HG03108 (cell line): ENCODE data around the gene ZNRF3.
"Not testable (repeated sequence)": the region's sequence is repeated elsewhere in the genome, so short reads cannot be mapped to it uniquely, and the experiment has no call there.

ENCODE experiments used
- ATAC-seq: cut with Tn5 transposase; IDR thresholded peaks from one replicate; pipeline ENCODE4 v1.9.1; 2021; ENCODE audit warnings: moderate library complexity; ENCODE audit not compliant: unreplicated experiment

Gene ZNRF3

DNA sequence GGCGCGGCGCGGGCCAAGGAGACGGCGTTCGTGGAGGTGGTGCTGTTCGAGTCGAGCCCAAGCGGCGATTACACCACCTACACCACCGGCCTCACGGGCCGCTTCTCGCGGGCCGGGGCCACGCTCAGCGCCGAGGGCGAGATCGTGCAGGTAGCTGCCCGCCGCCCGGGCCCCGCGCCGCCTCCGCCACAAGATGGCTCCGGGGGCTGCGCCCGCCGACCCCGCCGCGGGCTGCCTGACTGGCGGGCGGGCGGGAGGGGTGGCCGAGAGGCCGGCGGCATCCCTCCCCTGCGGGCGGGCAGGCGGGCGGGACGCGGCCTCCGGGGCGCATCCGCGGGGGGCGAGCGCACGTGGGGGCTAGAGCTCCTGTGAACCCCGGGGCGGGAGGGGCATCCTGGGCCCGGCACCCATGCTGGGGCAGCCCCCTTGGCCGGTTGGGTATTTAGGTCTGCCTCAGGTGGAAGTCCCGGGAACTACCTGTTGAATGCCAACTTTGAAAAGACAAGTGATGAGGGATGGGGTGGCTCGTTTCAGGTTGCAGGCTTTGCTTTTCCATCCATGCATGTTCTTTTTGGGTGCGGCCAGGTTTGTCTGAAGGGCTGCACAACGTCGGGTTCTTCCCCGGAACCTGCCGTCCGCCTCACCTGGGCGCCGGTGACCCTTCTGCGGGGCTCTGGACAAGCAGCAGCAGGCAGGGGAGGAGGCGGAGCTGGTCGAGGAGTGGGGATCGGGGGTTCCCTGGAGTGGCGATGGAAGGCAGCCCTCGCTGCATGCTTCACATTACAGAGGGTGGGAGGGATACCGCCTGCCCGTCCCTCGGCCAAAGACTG is 760 bp downstream of the ZNRF3 start:
- no peak for ATAC-seq

GRCh38 chr22:28884747-28885350 is 1.5 kb downstream of the ZNRF3 start:
- ATAC-seq, result no peak

GRCh38 chr22:28885939-28886338 is 2.6 kb downstream of the ZNRF3 start:
- ATAC-seq, result no peak

DNA sequence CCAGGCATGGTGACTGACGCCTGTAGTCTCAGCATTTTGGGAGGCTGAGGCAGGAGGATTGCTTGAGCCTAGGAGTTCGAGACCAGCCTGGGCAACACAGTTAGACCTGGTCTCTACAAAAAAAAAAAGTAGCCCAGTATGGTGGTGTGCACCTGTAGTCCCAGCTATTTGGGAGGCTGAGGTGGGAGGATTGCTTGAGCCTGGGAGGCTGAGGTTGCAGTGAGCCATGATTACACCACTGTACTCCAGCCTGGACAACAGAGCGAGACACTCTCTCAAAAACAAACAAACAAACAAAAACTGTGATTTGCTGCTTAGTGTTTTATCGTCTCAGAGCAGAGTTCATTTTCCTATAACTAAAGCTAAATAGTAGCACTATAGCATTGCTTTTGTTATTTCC is 3.3 kb downstream of the ZNRF3 start:
- not testable (repeated sequence) for ATAC-seq

- no peak for ATAC-seq
These were observed 4.5 kb downstream of the ZNRF3 start for GRCh38 chr22:28887725-28888459.

- no peak for ATAC-seq
These were observed 6.2 kb downstream of the ZNRF3 start for GRCh38 chr22:28889478-28890024.

DNA sequence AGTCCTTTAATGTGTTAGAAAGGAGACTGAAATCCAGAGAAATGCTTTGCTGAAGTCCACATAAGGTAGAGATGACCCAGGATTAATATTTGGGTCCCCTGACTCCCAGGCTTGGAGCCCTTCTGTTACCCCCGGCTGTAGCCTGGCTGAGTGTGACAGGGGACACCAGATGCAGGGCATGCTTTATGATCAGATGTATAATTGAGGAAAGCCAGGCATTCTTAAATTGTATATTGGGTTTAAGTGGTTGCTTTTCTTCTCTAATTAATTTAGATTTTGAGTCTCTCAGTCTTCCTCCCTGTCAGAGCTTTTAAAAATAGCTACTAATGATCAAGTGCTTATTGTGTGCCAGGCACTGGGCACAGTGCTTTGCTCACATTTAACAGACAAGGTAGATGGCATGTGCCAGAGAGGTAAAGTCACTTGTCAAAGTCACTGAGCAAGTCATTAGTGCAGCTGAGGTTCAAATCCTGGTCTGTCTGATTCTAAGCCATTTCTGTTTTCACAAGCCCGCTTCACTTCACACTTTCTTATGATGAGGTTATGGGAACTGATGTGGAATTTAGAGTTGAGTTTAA is 7.9 kb downstream of the ZNRF3 start:
- no peak for ATAC-seq

GRCh38 chr22:28892175-28892731 is 8.9 kb downstream of the ZNRF3 start:
- ATAC-seq, result no peak

DNA sequence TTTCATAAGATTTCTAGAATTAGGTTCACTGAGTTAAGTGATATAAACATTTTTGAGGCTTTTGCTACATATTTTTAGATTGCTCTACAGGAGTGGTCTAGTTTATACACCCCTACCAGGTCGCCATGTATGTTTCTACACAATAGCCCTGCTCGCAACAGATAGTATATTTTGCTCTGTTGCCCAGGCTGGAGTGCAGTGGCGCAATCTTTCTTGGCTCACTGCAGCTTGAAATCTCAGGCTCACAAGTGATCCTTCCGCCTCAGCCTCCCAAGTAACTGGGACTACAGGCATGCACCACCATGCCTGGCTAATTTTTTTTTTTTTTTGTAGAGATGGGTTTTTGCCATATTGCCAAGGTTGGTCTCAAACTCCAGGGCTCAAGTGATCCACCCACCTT is 10.4 kb downstream of the ZNRF3 start:
- ATAC-seq, result no peak

DNA sequence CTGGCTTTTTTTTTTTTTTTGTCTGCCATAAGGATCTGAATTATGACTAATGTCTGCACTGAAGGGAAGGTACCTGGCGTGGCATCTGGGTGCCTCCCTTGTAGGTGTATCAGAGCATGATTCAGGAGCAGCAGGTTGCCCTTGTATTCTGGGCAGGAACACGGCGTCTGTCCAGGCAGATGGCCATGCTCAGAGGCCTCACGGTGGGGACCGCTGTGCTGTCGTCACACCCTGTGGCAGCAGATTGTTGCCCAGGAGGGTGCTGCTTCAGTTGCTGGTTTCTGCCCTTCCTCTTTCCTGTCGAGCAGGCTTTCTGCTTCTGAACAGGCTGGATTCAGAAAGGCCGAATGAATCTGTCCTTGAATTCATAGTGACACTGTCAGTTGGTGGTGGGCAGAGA is 11.0 kb downstream of the ZNRF3 start:
- ATAC-seq, result no peak

- ATAC-seq, result no peak
These were observed 11.4 kb downstream of the ZNRF3 start for GRCh38 chr22:28894807-28895206.

DNA sequence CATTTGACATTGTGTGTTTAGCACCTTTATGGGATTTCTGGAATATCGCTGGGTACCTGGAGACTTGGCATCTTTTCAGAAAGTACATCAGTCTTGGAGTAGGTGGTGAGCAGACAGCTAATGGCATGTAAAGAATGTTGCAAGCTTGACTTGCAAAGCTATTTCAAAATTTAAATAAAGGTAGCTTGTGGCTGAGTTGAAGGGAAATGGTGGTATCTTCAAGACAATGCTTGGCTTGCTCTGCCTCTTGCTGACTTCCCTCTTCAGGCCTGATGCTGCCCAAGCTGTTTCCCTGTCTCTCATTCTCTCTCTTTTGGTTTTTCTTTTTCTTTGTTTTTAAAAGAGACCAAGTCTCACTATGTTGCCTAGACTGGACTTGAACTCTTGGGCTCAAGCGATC is 13.2 kb downstream of the ZNRF3 start:
- ATAC-seq, result no peak

DNA sequence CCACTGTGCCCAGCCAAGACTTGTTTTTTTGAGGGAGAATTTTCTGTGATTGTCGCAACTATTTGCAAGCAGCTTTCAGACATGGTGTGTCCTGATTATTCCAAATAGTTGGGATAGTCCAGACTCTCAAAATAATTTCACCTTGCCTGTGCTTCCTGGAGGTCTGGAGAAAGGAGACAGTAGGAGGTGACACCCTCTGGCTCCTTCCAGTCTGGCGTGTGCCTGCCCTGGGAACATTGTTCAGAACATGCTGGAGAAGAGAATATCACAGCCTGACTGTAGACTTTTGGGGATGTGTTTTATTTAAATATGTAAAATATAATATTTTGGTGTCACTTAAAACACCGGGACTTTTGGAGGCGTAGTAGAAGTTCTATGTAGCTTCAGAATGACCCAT is 14.9 kb downstream of the ZNRF3 start:
- ATAC-seq, result no peak

- no peak for ATAC-seq
These were observed 16.0 kb downstream of the ZNRF3 start for GRCh38 chr22:28899199-28899853.

GRCh38 chr22:28900379-28900925 is 17.1 kb downstream of the ZNRF3 start:
- no peak for ATAC-seq

DNA sequence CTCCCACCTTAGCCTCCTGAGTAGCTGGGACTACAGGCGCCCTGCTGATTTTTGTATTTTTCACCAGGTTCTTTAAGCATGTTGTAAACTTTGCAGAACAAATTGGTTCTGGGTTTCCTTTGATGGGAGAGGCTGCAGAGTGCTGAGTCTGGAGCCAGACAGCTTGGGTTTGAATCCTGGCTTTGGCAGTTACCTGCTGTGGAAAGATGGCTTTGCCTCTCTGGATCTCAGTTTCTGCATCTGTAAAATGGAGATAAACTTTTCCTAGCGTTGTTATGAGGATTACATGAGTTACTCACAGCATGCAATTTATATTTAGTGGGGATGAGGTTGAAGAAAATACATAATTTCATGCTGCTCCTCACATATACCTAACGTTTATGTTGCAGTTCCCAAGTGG is 19.1 kb downstream of the ZNRF3 start:
- ATAC-seq, result no peak

GRCh38 chr22:28903080-28903479 is 19.7 kb downstream of the ZNRF3 start:
- ATAC-seq, result no peak

- ATAC-seq, result no peak
These were observed 20.4 kb downstream of the ZNRF3 start for GRCh38 chr22:28903729-28904128.

GRCh38 chr22:28904211-28904896 is 21.0 kb downstream of the ZNRF3 start:
- no peak for ATAC-seq
